Measurements from ENCODE around the gene KLHL33. TPM values are rescaled to one million over a fixed set of nuclear protein-coding genes. Genes with fewer than 3 reads are reported as not detected.

The KLHL33 gene, protein sequence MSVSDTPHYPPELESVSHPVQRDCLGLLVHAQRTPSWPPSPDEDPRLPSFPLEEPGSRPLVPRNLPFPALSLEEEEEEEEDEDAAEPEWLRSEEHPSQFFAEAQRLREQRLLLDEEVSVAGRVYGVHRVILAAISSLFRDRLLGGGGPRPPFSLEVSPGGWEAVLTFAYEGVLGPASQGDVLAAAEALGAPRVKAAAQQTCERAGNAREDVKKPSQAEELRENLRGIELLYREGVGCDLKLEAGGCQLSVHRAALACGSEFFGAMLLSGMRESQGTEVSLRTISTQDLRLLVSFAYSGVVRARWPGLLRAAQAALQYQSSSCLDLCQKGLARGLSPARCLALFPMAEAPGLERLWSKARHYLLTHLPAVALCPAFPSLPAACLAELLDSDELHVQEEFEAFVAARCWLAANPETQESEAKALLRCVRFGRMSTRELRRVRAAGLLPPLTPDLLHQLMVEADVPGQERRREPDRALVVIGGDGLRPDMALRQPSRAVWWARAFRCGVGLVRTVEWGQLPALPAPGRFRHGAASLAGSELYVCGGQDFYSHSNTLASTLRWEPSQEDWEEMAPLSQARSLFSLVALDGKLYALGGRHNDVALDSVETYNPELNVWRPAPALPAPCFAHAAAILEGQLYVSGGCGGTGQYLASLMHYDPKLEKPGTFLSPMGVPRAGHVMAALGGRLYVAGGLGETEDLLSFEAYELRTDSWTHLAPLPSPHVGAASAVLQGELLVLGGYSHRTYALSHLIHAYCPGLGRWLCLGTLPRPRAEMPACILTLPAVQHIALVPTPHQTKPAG
- under 0.01 and 0.05 TPM in 2 replicates for total RNA-seq

GRCh38 chr14:20435582-20436362, at the start of gene KLHL33:
Gene KLHL33 (minus strand): TSS chr14:20436166. CDS start chr14:20435811, 355 bp downstream.

GRCh38 chr14:20469242-20469889, 33.4 kb upstream of the KLHL33 start, which contains the start of gene PNP:
Gene PNP (plus strand): TSS chr14:20469406. CDS start chr14:20469525, 119 bp downstream.

DNA sequence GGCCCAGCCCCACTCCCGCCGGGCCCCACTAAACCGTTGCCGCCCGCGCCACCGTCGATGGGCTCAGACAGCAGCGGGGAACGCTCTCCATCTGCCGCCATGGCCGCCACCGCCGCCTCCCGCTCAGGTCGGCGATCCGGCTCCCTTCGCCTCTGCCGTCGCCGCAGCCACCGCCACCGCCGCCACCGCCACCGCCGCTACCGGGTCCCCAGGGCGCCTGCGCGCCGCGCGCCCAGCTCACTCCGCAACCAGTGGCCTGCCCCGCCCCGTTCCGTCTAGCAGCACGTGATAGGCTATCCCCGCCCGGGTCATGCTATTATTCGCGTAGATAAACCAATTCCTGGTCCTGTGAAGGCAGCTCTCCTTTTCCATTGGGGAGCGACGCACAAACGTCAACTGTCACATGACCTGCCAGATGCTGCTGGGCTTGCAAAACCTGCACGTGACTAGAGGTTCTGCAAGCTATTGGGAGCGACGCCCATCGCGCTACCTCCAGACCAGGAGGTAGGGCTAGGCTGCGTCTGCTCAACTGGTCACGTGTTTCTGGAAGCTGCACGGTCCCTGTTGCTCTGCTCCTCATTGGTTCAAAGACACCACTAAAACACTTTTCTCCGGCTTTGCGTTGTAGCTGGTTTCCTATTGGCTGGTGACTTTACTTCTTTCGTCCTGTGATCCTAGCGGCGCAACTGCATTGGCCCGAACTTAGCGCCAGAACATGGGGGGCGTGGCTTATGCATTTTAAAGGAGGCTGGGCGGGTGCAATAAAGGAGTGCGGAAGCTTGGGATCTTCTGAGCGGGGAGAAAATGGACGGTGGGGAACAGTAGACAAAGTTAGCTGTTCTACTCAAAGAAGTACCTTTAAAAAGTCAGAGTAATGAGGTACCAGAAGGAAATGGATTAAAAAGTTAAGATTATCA, 25.5 kb upstream of the KLHL33 start, which contains the start of gene PIP4P1:
Gene PIP4P1 (minus strand): TSS at position 210 of the 917 bp plus-strand sequence. CDS start 109 bp downstream, at position 101.

DNA sequence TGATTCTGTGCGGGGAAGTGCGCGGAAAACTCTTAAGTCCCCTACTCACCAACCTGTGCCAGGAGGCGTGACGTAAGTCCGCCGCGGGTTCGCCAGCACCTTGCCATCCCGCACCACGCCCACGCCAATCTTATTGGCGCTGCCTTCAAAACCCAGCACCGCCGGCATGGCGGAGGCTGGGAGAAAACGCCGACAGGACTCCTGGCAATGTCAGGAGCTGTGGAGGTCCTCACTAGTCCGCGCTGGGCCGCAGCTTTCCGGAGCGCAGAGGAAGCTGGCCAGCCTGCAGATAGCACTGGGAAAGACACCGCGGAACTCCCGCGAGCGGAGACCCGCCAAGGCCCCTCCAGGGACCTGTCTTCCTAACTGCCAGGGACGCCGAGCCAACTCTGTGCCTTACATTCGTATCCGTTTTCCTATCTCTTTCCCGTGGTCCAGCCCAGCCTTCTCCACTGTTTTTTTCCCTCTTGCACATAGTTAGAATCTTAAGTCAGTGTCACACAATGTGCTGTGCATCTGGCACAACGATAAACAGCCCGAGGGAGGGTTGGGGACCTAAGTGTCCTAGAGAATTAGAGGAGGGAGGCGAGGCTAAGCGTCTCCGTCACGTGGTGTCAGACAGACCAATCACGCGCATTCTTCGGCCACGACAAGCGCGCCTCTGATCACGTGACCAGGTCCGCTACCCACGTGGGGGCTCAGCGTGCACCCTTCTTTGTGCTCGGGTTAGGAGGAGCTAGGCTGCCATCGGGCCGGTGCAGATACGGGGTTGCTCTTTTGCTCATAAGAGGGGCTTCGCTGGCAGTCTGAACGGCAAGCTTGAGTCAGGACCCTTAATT, 18.8 kb upstream of the KLHL33 start, which contains the start of the genes APEX1 and OSGEP:
Gene APEX1 (plus strand): TSS at position 711 of the 839 bp plus-strand sequence. CDS start 420 bp downstream, outside the sequence.
Gene OSGEP (minus strand): TSS at position 297 of the 839 bp plus-strand sequence. CDS start 129 bp downstream, at position 168.

DNA sequence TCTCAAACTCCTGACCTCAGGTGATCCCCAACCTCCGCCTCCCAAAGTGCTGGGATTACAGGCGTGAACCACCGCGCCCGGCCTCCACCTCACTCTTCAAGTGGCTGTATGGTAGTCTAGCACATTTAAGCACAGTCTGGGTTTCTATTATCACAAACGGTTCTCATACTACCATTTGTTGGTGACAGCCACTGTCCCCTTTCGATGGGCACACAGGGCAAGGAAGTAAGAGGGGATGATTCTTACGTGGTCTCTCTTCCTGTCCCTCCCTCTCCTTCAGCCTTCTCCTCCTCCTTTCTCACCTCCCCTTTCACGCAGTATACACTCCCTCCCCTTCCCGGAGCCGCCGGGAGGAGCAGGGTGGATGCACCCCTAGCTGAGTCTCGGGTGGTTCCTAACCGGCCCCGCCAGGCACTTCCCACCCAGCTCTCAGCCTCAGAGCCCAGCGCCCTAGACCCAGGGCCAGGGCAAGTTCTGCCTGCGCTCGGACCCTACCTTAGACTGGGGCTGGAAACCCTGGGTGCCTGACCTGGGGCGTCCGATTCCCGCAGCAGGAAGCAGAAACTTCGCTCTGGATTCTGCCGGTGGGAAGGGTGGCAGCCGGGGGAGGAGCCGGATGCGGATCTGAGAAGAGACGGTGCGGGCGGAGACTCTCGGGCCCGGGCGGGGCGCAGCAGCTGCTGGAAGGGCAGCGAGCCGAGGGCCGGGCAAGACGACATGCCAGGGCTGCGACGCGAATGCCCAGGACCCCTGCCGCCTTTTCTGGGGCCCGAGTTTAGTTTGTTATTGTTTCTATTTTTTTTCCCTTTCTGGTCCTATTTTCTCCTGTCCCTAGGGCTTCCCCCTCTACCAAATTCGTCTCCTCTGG, 22.9 kb downstream of the KLHL33 start, which contains the start of gene TEP1:
Gene TEP1 (minus strand): TSS at position 626 of the 868 bp plus-strand sequence. CDS start 5,062 bp downstream, outside the sequence.

Other genes with a start within 250 kb of the KLHL33 start
- not detected in 2 replicates for gene OR11G2, start 245.3 kb downstream of the KLHL33 start, total RNA-seq
- not detected in 2 replicates for gene OR11H6, start 212.5 kb downstream of the KLHL33 start, total RNA-seq
- gene OR11H7, start 207.2 kb downstream of the KLHL33 start, total RNA-seq = not detected in 2 replicates
- not detected in 2 replicates for gene OR11H4, start 196.9 kb downstream of the KLHL33 start, total RNA-seq
- gene TTC5, start 130.2 kb downstream of the KLHL33 start, total RNA-seq = 32.5 and 34.7 TPM in 2 replicates
- gene CCNB1IP1, start 102.9 kb downstream of the KLHL33 start, total RNA-seq = 42.1 and 53.4 TPM in 2 replicates
- gene PARP2, start 92.5 kb downstream of the KLHL33 start, total RNA-seq = 7.4 and 11.0 TPM in 2 replicates
- 17.8 and 32.6 TPM in 2 replicates for gene TEP1, start 22.7 kb downstream of the KLHL33 start, total RNA-seq
- gene OSGEP, start 18.6 kb upstream of the KLHL33 start, total RNA-seq = 20.3 and 31.2 TPM in 2 replicates
- 28.8 and 50.2 TPM in 2 replicates for gene APEX1, start 19.1 kb upstream of the KLHL33 start, total RNA-seq
- 17.3 and 20.2 TPM in 2 replicates for gene PIP4P1, start 25.3 kb upstream of the KLHL33 start, total RNA-seq
- gene PNP, start 33.2 kb upstream of the KLHL33 start, total RNA-seq = 19.3 and 53.7 TPM in 2 replicates
- not detected in 2 replicates for gene RNASE10, start 69.4 kb upstream of the KLHL33 start, total RNA-seq
- not detected in 2 replicates for gene RNASE9, start 124.9 kb upstream of the KLHL33 start, total RNA-seq
- gene RNASE11, start 151.8 kb upstream of the KLHL33 start, total RNA-seq = not detected in 2 replicates
- not detected in 2 replicates for gene RNASE12, start 155.2 kb upstream of the KLHL33 start, total RNA-seq
- not detected in 2 replicates for gene OR6S1, start 205.5 kb upstream of the KLHL33 start, total RNA-seq
- gene RNASE4, start 248.4 kb upstream of the KLHL33 start, total RNA-seq = 19.6 and 23.4 TPM in 2 replicates